IPS-NIHi11 (cell line): ENCODE measurements around the gene POU2AF1.
"Not testable (repeated sequence)": the region's sequence is repeated elsewhere in the genome, so short reads cannot be mapped to it uniquely, and the experiment has no call there.

Source experiments
- DNase-seq: peaks from one replicate; pipeline ENCODE4 v3.0.0; 2012; ENCODE audit warnings: mixed read lengths, low spot score

POU2AF1 gene

GRCh38 chr11:111344032-111344431 is 35.0 kb downstream of the POU2AF1 start:
- DNase-seq: no peak

GRCh38 chr11:111342329-111342728 is 36.7 kb downstream of the POU2AF1 start:
- no peak for DNase-seq

GRCh38 chr11:111339758-111340388 is 39.2 kb downstream of the POU2AF1 start:
- DNase-seq: no peak

DNA sequence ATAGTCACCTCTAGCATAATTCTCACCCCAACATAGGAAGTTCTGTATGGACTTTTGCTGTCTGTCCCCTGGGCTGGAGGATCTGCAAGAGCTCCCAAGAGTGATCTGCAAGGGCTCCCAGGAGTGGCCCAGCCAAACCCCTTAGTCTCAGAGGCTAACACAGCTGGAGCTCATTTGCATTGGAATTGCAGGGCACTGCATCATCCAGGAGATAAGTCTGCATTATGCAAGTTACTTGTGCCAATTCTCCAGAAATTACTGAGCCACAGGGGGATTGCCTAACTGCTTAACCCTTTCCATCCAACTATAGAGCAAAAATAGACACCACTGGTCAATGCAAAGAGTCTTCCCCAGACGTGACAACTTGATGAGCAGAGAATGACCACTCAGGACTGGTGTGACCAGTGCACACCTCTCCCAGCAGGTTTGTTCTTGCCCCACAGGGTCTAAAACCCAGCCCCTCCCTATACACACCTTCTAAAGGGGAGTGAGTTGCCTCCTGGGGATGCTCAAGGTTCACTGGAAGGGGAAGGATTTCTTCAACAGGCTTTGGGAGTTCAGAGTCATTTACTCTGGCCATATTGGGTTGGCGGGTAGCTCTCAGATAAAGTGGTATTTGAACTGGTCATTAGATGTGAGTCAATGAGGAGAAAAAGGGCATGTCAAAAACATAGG is 42.4 kb downstream of the POU2AF1 start:
- DNase-seq: no peak

- DNase-seq: no peak
Observed at GRCh38 chr11:111336062-111336461, 43.0 kb downstream of the POU2AF1 start.

GRCh38 chr11:111335549-111335948 is 43.5 kb downstream of the POU2AF1 start:
- no peak for DNase-seq

DNA sequence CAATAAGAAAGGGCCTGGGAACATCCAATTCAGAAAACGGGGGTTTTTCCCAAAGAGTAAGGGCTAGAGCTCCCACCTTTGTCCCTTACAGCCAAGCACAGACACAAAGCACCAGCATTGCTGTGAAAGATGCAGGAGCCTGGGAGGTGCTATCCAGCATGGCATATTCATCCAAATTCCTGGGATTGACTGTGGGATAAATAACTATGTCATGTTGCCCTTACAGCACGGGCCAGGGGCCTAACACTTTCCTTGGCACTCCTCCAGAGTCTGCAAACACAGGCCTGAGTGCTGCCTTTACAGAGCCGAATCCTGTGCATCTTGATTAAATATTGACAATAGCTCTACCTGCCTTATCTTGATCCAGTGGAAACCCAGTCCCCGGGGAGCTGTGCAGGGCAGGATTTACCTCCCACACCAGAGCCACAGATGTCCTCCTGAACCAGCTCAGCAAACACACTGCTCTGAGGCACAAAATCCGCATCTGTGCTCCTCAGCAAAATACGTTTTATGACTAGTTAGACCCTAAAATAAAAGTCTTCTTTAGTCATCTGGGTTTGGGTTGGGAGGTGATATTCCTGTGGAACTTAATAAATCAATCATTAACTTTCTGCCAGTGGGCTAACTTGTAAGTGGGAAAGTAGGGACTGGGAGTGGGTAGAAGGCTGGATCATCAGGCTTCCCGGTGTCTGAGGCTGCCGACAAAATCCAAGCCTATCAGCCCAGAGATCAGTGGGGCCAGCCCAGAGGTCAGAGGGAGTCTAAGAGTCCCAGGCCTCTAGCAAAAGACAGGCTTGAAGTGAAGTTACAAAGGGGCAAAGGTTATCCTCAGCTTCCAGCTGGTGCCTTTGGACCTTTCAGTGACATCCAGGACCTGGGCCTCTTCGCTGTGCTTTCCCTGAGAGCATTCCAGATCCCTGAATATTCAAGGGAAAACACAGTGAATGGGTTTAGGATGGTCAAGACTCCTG is 44.3 kb downstream of the POU2AF1 start:
- DNase-seq: no peak

DNA sequence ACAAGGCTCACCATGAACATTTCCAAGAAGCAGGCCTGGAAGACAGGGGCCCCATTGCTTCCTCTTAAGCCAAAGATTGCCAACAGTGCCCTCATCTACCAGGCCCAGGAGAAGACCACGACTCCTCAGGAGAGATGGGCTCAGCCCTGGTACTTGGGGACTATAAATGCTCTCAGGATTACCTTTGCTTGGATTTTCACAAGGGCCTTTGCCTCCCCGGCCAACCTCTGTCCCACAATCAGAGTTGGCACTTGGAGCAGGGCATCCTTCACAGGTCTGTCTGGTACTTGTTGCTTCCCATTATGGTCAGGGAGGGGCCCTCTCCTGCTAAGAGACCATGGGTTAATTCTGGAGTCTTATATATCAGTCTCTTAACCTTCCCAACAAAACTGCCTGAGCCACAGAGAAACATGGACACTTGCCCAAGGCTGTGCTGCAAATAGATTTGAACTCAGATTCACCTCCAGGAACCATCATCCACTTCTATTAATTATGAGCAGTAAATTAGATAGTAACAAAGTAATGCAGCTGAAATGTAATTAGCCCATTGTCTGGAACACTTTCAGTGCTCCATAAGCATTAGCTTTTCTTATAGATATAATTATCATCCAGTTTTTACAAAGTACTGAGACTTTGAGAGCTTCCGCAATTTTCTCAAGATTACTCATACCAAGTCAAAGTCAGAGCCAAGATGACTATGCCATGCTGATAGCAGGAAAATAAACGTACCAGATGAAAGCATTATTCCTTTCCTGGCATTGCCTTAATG is 47.2 kb downstream of the POU2AF1 start:
- DNase-seq: no peak

GRCh38 chr11:111330234-111330893 is 48.7 kb downstream of the POU2AF1 start:
- no peak for DNase-seq

DNA sequence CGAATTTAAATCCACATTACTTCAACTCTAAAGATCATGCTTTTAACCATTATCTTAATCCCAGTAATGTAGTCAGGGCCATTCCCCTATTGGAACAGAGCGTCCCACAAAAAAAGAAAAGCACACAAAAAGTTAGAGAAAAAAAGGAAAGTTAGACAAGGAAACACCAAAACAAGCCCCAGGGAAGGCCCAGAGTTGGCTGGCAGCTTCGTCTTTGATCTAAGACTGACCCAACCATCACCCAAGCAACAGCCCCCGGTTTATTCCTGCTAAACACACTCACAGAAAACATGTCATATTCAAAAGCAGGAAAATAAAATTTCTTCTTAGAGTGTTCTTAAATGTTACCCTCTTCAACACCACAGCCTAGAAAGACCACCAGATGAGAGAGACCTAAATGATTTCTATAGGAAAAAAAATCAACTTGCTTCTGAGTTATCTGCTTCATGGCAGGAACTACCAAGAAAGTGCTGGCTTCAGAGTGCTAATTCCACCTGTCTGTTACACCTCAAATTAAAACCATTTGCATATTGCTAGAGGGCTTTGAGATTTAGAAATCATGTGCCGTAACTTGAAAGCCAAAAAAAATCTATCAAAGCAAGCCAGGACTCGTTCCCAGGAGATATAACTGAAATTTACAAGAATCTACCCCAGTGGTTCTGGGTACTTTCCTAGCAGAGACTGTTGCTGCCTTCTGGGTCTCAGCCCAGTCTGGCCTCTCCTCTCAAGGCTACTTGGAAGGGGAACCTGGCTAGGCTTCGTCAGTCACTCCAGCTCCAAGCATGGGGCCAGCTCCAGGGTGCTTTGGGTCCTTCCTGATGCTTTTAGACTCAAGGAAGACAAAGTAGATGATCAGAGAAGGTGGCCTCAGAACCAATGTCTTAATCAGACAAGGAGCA is 49.5 kb downstream of the POU2AF1 start:
- no peak for DNase-seq

GRCh38 chr11:111327908-111328624 is 51.0 kb downstream of the POU2AF1 start:
- DNase-seq: peak; percentile 36

- no peak for DNase-seq
Observed at GRCh38 chr11:111326824-111327223, 52.3 kb downstream of the POU2AF1 start.

GRCh38 chr11:111325259-111325658 is 53.8 kb downstream of the POU2AF1 start:
- no peak for DNase-seq

GRCh38 chr11:111324277-111324720 is 54.8 kb downstream of the POU2AF1 start:
- no peak for DNase-seq

DNA sequence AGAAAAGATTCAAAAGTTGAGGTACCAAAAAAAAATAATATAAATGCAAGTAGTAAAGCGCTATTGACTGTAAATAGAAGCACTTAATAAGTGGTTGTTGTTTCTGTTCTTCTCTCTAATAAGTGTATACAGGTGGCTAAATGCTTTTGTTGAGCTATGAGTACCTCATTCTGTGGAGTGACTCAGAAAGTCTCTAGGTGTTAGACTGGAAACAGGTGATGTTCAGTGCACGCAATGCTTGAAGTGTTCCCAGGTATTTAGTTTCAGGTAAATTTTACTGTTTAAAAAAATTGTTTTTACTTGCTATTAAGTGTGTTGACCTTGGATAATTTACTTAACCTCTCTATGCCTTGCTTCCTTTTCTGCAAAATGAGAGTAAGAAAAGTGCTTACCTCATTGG is 56.5 kb downstream of the POU2AF1 start:
- no peak for DNase-seq

GRCh38 chr11:111320728-111321568 is 58.1 kb downstream of the POU2AF1 start:
- DNase-seq: no peak

GRCh38 chr11:111320199-111320598 is 58.9 kb downstream of the POU2AF1 start:
- not testable (repeated sequence) for DNase-seq

DNA sequence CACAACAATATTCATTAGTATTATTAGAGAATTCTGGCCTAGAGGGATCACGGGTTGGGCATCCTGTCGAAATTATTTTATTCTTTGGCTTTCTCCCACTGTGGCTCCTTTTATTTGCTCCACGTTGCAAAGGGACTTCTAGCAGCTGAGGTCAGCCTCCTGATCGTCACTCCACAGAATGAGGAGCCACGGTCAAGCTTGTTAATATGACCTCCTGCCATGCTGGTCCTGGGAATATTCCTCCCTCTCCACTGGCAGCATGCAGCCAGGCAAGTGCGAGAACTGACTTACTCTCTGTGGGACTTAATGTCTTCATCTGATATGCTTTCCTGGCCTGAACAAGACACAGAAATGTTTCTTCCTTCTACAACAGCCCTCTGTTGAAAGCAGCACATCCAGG is 59.8 kb downstream of the POU2AF1 start:
- DNase-seq: no peak

- DNase-seq: no peak
Observed at GRCh38 chr11:111312076-111312475, 67.0 kb downstream of the POU2AF1 start.
